T-helper 9 cell (primary cell): Measurements from ENCODE around the gene RBM3.

Experiments
- DNase-seq: peaks from one replicate; pipeline ENCODE4 v3.0.0-alpha.2; 2020

Gene RBM3

GRCh38 chrX:48578661-48579128, 4.4 kb downstream of the RBM3 start:
- no peak for DNase-seq

GRCh38 chrX:48579259-48579658, 5.0 kb downstream of the RBM3 start:
- no peak for DNase-seq

- no peak for DNase-seq
These were observed 6.4 kb downstream of the RBM3 start for GRCh38 chrX:48580662-48581061.

- DNase-seq: no peak
These were observed 10.4 kb downstream of the RBM3 start for GRCh38 chrX:48584698-48585097.

GRCh38 chrX:48589482-48590162, 15.3 kb downstream of the RBM3 start:
- DNase-seq: no peak

DNA sequence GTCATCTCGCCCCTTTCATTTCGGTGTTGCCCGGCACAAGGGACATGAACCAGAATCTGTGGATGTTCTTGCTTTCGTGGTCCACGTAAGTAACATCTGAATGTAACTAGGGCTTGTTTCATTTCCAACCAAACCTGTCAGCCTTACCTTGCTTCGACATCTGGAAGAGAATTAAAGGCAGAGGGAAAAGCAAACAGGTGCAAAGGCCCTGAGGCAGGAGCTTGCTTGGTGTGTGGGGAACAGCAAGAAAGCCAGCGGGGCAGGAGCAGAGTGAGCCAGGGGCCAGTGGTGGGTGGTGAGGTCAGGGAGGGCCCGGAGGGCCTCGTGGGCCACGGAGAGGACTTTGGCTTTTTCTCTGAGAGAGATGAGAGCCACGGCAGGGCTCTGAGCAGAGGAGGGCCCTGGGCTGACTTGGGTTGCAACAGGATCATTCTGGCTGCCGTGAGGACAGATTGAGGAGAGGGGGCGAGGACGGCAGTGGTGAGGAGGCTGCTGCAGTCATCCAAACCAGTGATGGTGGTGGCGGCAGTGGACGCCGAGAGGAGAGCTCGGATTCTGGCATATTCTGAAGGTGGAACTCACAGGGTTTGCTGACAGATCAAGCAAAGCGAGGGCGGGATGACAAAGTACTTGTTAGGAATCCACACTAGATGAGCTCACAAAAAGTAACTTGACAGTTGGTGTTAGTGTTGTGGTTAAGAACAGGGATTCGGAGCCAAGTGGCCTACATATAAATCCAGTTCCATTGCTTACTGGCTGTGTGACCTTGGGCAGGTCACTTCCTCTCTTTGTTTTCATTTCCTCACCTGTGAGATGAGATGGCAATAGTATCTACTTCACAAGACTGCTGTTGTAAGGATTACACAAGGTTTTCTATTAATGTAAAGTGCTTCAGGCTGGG, 16.2 kb downstream of the RBM3 start:
- DNase-seq: no peak

DNA sequence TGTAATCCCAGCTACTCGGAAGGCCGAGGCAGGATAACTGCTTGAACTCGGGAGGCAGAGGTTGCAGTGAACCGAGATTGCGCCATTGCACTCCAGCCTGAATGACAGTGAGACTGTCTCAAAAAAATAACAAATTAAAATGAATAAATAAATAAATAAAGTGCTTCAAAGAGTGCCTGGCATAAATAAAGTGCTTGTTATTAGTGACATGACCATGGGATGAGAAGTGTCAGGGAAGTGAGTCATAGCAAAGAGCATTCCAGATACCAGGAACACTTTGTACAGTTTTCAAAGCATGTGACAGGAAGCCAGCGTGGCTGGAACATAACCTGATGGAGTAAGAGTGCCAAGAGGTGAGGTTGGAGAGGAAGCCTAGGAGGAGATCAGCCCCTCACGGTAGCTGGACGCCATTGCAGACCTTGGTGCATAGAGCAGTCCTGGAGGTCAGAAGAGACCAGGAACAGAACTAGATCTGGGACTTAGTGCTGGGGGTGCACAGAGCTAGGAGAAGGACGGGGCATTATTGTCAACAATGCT, 17.0 kb downstream of the RBM3 start:
- no peak for DNase-seq

DNA sequence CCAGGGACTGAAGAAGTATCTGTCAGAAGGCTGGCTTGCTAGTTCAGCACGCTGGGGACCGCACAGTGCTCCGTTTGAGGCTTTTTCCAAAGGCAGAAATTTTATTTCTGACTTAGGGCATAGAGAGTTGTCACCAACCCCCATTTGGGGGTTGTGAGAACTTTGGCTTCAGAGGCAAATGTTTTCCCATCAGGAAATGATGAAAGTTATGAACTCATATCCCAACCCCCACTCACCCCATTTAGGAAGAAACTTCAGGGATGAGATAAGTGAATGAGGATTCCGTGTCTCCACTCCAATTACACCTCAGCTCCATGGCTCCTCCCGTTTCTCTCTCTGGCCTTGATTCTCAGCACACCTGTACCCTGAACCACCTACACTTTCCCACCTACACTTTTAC, 18.7 kb downstream of the RBM3 start:
- no peak for DNase-seq

DNA sequence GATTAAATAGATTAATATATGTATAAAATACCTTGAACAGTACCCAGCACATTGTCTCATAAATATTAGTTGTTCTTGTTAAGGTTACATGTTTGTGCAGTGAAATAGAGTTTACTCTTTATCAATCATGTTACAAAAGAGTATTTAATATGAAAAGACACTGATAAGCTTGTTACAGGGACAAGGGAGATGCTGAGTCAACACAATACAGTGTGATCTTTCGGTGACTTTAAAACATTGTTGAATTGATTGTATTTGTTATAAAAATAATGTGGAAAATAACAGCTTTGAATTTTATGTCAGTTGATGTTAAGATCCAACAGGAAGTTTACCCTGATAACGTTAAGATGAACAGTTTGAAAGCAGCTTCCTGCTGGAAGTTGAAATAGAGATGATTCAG, 21.6 kb downstream of the RBM3 start:
- no peak for DNase-seq

GRCh38 chrX:48597353-48598264, 23.3 kb downstream of the RBM3 start, which contains the start of gene WDR13:
Gene WDR13 (plus strand): TSS chrX:48597492. CDS start chrX:48597997, 505 bp downstream.
- DNase-seq: peak; percentile 82

GRCh38 chrX:48598614-48599013, 24.3 kb downstream of the RBM3 start:
- DNase-seq: no peak

- DNase-seq: no peak
These were observed 25.1 kb downstream of the RBM3 start for GRCh38 chrX:48599341-48599740.

- no peak for DNase-seq
These were observed 25.9 kb downstream of the RBM3 start for GRCh38 chrX:48600226-48600625.

DNA sequence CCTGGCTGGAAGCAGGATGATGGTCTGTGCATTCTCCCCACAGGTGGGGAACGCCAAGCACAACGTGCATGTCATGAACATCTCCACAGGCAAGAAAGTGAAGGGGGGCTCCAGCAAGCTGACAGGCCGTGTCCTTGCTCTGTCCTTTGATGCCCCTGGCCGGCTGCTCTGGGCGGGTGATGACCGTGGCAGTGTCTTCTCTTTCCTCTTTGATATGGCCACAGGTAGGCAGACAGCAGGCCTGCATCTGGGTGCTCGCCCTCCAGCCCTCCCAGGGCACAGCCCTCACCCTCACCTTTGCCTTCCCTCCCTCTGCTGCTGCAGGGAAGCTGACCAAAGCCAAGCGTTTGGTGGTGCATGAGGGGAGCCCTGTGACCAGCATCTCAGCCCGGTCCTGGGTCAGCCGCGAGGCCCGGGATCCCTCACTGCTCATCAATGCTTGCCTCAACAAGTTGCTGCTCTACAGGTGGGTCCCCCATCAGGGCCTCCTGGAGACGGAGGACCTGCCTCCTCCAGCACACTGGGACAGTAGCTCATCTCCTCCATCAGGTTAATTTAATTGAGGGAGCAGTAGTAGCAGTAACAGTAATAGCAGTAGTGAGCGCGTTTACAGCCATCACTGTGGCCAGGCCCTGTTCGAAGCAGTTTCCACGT, 27.6 kb downstream of the RBM3 start:
- no peak for DNase-seq

GRCh38 chrX:48604701-48605100, 30.4 kb downstream of the RBM3 start:
- DNase-seq: no peak

- no peak for DNase-seq
These were observed 31.8 kb downstream of the RBM3 start for GRCh38 chrX:48606091-48606490.

GRCh38 chrX:48611703-48612102, 37.4 kb downstream of the RBM3 start:
- DNase-seq: no peak

- no peak for DNase-seq
These were observed 39.3 kb downstream of the RBM3 start for GRCh38 chrX:48613502-48614160.

DNA sequence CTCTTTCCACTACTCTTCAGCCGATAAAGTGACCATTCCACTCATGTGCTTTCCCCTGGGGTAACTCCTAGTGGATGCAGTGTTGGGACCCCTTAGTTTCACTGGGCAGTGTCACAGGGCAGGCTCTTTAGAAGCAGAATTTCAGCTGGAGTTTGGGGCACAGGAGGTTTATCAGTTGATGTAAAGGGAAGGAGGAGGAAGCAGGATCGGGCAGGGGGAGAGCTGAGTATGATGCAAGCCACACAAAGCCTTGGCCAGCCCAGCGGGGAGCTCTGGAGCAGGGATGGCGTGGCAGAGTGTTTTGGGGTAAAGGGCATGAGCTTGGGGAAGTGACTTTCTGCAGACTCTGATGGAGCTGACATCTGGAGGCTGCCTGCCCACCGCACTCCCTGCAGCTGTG, 42.3 kb downstream of the RBM3 start:
- no peak for DNase-seq

- DNase-seq: no peak
These were observed 43.5 kb downstream of the RBM3 start for GRCh38 chrX:48617542-48618340.
